Cerebellar nuclear complex (tissue), 1 donor: ENCODE measurements around the gene LAMTOR4.
"Not testable (repeated sequence)": the region's sequence is repeated elsewhere in the genome, so short reads cannot be mapped to it uniquely, and the experiment has no call there.

ENCODE experiments used
- DNase-seq, 2 experiments: peaks; one replicate each; lab custom pipeline; 2025; lab: John Stamatoyannopoulos, UW

LAMTOR4 gene

DNA sequence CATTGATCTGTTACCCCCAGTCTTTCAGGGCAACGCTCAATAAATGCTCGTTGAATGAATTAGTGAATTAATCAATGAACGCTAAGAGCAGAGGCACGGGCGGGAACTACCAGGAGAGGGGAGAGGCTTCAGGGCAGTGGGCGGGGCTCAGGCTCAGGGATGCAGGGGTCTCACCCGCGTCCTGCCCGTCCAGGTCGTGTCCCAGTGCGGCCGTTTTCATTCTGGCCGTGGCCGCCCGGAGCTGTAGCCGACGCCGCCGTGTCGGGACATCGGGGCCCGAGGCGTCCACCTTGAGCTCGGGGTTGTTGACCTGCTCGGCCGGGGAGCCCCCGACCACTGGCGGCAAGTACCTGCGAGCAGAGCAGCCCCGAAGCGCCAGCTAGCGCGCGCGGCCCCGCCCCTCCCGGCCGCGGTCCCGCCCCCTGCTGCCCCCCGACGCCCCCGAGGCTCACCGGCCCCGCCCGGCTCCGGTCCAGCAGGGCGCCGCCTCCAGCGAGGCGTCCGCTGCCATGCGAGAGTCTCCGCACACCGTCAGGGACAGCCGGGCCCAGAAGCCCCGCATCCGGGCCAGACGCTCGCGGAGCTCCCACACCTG, 22.5 kb downstream of the LAMTOR4 start:
- DNase-seq: no peak

DNA sequence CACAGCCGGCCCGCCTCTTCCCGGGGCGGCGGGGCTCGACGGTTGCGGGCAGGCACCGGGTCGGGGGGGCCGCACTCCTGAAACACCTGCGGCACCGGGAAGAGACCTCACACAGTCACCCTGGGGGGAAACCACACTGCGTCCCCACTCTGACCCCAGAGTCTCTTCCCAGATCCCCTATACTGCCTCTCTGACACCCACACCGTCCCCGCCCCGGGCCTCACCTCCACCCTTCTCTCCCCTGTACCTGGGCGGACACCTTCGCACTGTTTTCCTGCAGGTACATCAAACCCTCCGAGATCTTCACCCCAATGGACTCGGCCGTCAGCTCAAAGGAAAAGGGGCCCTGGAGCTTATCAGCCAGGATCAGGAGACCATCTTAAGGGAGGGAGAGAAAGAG, 23.1 kb downstream of the LAMTOR4 start:
- DNase-seq: no peak

DNA sequence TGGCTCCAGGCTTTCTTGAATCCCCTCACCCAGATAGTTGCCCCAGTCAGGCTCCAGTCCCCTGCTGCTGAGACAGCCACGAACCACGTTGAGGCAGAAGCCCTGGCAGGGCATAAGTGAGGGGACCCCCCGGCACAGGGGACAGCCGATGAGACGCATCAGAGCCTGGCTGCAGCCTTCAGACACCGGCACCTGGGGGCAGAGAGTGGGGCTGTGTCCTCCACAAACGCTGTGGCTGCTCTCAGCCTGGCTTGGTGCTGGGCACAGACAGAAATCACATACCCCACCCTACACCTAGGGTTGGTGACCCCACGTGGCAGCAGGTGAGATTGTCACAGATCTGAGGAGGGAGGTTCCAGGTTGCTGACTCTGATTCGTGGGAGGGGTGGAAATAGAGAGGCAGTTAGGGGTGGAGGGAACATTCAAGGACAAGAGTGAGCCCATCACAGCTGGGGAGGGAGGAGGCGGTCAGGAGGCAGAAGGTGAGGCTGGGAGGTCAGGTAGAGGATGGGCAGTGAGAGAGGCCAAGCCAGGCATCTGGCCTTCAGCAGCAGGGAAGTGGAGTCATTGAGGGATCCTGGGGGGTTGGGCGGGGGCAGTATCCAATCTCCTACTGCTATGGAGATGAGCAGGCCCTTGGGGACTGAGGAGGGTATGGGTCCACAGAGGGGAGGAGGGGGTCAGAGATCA, 25.2 kb downstream of the LAMTOR4 start:
- no peak for DNase-seq

DNA sequence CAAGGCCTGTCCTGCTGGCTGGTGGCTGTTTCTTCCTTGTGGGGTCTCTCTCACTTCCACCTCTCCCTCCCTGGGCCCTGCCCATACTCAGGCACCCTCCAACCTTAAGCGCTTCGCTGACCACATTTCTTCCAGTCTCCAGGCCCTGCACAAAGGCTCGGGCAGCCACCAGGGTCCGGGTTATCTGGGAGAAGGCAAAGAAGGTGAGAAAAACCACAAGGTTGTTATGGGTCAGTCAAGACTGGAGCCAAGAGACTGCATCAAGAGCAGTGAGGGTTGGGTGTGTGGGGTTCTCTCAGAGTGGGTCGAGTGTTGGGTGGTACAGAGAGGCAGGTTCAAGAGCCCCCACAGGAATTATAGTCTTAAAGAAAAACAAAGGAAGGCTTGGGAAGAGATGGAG, 25.9 kb downstream of the LAMTOR4 start:
- no peak for DNase-seq

DNA sequence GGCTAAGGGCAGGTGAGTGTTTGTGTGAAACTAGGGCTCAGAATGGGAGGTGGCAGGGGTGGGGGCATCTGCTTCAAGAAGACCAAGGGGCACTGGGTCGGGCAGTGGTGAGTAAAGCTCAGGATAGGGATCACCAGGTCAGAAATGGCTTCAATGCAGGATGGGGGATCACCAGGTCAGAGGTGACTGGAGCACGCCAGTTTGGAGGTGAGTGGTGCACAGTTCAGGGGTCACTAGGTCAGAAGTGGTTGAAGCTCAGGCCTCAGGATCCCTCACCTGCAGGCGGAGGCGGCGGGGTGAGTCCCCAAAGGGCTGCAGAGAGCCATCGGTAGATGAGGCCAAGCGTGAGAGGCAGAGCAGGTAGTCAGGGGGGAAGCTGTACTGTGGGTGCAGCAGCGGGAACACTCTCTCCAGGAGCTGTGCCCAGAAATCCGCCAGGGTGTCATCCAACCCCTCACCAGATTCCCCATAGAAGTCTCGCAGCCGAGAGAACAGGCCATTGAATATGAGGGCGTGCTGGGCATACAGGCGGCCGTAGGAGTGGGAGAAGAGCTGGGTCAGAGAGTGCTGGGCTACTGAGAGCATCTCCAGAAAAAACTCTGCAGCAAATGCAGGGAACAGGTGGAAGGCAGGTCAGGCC, 26.7 kb downstream of the LAMTOR4 start:
- DNase-seq: no peak

DNA sequence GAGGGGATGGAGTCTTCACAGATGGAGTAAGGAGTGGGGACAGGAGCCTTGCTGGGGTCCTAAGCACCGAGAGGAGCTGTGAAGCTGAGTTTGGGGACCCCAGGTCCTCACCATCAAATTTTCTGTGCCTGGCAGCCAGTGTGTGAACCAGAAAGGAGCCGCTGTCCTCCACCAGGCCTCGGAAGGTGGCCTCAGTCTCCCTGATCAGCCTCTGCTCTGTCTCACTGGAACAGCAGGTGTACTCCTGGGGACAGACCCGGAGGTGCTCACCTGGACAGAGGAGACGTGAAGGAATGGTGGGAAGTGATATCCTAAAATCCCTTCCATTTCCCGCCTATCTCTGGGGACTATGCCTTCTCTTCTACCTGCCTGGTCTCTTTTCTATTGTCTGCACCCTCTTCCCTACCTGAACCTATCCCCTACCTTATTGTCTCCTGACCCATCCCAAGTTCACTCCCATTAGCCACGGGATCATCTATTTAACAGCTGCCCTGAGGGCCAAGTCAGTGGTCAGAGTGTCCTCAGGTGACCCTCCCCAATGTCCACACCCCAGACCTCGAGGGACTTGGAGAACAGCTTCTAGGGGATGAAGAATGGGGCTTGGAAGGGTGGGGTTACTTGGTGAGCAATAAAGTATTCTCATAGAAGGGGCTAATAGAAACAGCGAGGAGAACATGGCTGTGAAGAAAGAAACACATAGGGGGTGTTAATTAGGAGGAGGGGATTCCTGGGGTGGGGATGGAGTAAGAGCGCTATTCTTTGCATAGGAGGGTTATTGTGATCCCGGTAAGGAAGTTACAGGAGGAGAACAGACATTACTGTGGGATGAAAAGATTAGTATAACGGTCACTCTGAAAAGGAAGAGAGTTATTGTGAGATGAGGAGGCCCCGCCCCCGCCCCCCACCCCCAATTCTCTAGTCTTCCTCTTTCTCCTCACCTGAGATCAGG, 27.7 kb downstream of the LAMTOR4 start:
- no peak for DNase-seq

DNA sequence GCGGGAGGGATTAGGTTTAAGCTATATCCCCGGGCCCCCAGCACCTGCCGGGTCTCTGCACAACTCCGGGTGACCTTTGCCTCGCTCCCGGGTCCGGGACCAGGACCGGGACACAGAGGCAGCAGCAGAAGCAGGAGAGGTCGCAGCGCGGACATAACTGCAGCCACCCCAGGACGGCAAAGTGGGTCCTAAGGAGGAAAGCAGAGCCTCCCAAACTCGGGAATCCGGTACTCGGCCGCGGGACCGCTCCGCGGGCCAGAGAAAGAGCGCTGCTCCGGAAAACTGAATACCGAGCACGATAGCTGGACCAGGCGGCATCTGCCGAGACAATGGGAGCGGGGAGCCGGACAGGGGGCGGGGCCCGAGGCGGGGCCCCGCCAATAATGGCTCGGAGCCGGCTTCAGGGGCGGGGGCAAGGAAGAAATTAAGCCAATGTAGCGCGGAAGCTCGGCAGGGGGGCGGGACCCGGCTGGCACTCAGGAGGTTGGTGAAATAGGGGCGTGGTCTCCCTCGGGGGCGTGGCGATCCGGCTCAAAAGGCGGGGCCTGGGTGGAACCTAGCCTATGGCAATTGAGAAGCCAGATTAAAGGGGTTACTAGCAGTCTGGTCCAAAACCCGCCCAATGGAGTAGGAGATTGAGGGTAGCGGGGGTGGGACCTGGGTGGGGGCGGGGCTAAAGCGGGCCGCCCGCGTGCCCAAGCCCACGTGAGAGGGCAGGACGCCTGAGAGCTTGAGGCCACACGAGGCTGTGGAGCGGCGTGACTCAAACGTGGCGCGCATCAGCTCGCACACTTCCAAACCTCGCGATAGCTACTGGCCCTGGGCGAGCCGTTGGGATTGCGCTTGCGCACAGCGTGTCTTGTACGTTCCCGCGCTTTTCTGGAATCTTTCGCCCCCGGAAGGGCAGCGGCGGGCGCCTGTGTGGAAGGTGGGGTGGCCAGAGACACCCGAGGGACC, 28.6 kb downstream of the LAMTOR4 start, which contains the start of the genes GPC2 and STAG3:
TSS of gene GPC2 (minus strand) at position 337 of the 957 bp plus-strand sequence. CDS start at position 155, 182 bp downstream.
TSS of gene STAG3 (plus strand) at position 874 of the 957 bp plus-strand sequence. CDS start 2,639 bp downstream, outside the sequence.
- DNase-seq: no peak

DNA sequence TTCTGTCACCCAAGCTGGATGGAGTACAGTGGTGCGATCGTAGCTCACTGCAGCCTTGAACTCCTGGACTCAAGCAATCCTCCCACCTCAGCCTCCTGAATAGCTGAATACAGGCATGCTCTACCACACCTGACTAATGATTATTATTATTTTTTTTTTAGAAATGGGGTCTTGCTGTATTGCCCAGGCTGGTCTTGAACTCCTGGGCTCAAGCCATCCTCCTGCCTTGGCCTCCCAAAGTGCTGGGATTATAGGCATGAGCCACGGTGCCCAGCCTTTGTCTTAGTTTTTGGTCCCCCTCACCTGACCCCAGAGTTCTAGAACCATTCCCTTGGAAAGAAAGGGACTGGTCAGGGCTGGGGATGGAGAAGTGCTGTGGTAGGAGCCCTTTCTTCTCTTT, 31.4 kb downstream of the LAMTOR4 start:
- not testable (repeated sequence) for DNase-seq

DNA sequence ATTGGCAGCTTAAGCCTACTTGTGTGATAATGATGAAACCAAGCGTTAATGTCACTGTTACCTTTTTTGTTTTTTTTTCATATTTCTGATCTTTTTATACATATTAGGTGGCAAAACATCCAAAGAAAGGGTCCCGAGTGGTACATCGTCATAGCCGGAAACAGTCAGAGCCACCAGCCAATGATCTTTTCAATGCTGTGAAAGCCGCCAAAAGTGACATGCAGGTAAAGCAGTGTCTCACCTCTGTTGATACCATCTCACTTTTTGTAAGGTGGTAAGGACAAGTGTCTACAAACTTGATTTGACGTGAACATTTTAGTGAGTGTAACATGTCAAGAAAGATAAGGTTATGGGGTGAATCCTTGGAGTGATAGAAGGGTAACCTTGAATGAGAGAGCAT, 33.9 kb downstream of the LAMTOR4 start:
- not testable (repeated sequence) for DNase-seq

DNA sequence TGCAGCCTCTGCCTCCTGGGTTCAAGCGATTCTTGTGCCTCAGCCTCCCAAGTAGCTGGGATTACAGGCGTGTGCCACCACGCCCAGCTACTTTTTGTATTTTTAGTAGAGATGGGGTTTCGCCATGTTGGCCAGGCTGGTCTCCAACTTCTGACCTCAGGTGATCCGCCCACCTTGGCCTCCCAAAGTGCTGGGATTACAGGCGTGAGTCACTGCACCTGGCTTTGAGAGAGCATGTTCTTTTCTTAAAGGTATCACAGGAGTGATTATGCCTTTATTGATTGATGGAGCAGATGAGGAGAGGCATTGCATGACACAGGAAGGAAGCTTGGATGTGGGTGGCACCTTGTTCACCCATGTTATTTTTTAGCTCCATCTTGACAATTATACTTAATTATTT, 34.4 kb downstream of the LAMTOR4 start:
- not testable (repeated sequence) for DNase-seq

DNA sequence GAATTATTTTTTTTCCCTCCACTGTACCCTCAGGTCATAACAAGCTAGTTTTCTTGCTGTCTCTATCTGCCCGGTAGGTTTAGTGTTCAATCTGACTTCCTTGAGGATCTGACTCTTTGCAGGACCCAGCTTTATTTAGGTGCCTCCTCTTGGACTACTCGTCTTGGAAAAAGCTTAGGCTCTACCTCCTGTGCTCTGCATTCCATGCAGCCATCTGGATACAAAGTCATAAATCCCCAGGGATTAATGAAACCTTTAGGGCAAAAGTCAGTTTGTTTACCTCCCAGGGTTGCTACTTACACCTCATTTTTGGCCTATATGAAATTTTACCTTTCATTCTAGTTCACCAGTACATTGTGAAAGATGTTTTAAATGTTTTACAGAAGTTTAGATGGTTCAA, 37.0 kb downstream of the LAMTOR4 start:
- no peak for DNase-seq

DNA sequence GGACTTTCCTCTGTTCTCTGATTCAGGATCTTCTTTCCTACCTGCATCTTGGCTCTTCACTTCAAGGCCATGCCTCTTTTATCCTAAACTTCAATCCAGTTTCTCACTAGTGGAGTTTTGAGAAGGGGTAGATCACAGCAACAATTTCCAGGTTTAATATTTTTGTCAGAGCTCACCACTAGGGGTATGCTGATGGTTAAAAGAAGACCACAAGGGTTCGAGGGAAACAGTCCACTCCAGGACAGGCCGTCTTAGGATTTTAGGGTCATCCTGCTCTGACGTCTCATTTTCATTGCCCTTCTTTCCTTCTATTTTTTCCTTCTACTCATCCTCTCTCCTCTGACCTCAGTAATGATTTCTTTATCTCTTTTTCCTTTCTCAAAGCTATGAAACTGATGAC, 40.3 kb downstream of the LAMTOR4 start:
- no peak for DNase-seq

DNA sequence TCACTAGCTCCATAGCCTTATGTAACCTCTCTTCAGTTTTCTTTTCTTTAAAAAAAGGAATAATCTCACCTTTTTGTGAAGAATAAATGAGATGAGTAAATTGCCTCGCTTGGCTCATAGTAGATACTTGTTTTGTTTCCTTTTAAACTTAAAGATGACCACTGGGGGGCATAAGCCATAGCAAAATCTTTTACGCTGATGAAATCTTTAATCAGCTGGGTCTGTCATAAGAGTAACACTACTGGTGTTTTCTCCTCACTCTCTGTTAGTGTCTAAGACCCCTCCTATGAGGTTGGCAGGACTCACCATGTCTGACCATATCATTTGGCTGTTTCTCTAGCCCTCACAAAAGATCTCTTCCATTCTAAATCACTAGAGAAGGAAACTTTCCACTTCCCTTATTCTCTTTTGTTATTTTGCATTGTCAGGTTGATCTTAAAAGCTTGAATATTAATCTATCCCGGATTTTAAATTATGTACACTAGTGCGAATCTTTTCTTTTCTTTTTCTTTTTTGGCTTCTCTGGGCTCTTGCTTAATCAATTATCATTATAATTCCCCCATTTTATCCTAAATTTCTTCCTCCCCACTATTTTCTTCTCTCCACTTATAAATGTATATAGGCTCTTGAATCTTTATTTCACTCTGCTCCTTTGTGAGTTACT, 41.5 kb downstream of the LAMTOR4 start:
- no peak for DNase-seq

DNA sequence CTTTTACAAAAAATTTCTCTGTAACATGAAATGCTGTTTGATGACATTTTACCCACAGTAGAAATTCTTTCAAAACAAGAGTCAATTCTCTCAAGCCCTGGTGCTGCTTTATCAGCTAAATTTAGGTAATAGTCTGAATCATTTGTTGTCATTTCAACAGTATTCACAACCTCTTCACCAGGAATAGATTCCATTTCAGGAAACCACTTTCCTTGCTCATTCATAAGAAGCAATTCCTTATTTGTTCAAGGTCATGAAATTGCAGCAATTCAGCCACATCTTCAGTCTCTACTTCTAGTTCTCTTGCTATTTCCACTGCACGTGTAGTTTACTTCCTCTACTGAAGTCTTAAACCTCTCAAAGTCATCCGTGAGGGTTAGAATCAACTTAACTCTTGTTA, 43.1 kb downstream of the LAMTOR4 start:
- DNase-seq: no peak

DNA sequence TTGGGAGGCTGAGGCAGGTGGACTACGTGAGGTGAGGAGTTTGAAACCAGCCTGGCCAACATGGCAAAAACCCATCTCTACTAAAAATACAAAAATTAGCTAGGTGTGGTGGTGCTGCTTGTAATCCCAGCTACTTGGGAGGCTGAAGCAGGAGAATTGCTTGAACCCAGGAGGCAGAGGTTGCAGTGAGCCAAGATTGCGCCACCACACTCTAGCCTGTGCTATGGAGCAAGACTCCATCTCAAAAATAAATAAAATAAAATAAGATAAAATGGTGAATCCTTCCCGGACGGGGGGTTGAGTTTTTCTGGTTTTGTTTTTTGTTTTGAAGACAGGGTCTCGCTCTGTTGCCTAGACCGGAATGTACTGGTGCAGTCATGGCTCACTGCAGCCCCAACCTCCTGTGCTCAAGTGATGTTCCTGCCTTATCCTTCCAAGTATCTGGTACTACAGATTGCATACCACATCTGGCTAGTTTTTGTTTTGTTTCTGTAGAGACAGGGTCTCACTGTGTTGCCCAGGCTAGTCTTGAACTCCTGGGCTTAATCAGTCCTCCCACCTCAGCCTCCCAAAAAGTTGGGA, 43.7 kb downstream of the LAMTOR4 start:
- not testable (repeated sequence) for DNase-seq

DNA sequence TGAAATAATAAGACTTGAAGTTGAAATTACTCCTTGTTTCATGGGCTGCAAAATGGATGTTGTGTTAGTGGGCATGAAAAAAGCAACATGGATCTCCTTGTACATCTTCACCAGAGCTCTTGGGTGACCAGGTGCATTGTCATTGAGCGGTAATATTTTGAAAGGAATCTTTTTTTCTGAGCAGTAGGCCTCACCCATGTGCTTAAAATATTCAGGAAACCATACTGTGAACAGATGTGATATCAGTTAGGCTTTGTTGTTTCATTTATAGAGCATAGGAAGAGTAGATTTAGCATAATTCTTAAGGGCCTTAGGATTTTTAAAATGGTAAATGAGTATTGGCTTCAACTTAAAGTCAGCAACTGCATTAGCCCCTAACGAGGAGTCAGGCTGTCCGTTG, 44.3 kb downstream of the LAMTOR4 start:
- no peak for DNase-seq

DNA sequence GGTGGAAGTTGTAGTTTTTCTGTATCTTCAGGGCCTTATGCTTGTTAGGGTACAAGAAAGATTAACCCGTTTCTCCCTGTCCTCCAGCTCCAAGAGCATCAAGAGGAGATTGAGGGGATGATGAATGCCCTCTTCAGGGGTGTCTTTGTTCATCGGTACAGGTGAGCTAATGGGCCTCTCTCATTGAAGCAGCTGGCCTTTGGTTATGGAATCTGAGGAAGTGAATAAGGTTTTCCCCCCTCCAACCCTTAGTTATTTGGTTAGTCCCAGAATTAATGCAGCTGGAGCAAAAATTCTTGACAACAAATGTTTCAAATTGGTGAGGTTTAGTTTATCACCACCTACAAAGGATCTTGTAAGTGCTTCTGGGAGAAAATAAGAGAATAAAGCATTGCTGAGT, 46.5 kb downstream of the LAMTOR4 start:
- no peak for DNase-seq

DNA sequence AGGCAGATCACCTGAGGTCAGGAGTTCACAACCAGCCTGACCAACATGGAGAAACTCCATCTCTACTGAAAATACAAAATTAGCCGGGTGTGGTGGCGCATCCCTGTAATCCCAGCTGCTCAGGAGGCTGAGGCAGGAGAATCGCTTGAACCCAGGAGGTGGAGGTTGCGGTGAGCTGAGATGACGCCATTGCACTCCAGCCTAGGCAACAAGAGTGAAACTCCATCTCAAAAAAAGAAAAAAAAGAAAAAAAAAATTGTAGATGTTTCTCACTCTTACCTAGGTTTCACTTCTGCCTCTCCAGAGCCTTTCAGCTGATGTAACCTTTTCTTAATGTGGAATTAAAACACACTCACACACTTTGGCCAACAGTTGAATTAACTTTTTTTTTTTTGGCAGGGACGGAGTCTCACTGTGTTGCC, 47.2 kb downstream of the LAMTOR4 start:
- not testable (repeated sequence) for DNase-seq

DNA sequence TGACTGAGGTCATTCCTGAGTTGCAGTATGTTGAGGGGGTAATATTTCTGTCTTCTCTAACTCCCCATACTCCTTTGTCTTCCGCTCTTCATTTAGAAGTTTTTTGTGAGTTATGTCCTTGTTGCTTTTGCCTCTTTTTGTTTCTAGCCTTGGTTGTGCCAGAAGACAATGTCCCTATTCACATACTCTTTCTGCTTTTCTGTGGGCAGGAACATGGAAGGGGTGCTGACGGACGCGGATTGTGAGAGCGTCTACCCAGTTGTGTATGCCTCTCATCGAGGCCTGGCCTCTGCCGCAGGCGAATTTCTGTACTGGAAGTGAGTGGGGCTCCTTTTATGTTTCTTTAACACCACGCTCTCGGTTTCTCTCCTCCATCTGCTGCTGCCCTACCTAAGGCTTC, 49.5 kb downstream of the LAMTOR4 start:
- no peak for DNase-seq

DNA sequence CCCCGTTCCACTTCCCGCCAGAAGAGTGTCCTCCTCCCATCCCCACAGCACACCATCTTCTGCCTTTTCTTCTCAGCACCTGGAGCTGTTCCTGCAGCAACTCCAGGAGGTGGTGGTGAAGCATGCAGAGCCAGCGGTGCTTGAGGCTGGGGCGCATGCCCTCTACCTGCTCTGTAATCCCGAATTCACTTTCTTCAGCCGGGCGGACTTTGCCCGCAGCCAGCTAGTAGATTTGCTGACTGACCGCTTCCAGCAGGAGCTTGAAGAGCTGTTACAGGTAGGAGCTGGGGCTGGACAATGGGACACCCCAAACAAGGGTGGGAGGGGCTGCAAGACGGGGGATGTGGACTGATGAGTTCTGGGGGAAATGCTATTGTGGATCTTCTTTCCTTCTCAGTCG, 52.0 kb downstream of the LAMTOR4 start:
- DNase-seq: no peak
